Cardiac fibroblast (primary cell): ENCODE measurements around the gene ARFGEF2.

ENCODE experiments used
- DNase-seq, 2 donors: peaks; one replicate each; pipeline versions ENCODE4 v3.0.0 to v3.0.0-alpha.2; 2010; ENCODE audit warnings: low read depth in 2 of 2
- H3K4me3 ChIP-seq, 2 donors: replicated peaks in 1 of 2; 1 replicate in 1 of 2; 2 replicates in 1 of 2; pipeline ENCODE4 v1.5.1; 2011; ENCODE audit warnings: low read depth in 2 of 2, low read length in 2 of 2, mild to moderate bottlenecking in 2 of 2, moderate library complexity in 1 of 2
- CTCF ChIP-seq: IDR thresholded peaks from one replicate; pipeline ENCODE4 v1.5.1; 2011; ENCODE audit warnings: low read depth, mild to moderate bottlenecking, low read length, inconsistent platforms

ARFGEF2 gene

GRCh38 chr20:48919336-48919881, 2.1 kb upstream of the ARFGEF2 start:
- no peak for TF ChIP-seq CTCF
- H3K4me3 ChIP-seq: no peak overlapping the region
- DNase-seq: no peak

- H3K4me3 ChIP-seq: no peak overlapping the region
- TF ChIP-seq CTCF: no peak
- DNase-seq: no peak
Observed at GRCh38 chr20:48919882-48920526, 1.5 kb upstream of the ARFGEF2 start.

GRCh38 chr20:48920527-48921167, 864 bp upstream of the ARFGEF2 start:
- no peak for DNase-seq
- H3K4me3 ChIP-seq: peak overlapping the region; percentile 65 to 94
- no peak for TF ChIP-seq CTCF

GRCh38 chr20:48921883-48922820, 641 bp downstream of the ARFGEF2 start:
- TF ChIP-seq CTCF: no peak
- DNase-seq: peak; percentile 52 to 56
- H3K4me3 ChIP-seq: peak overlapping the region; percentile 77 to 94

- no peak for TF ChIP-seq CTCF
- DNase-seq: peak in 1 of 2 donors; percentile 48
- peak overlapping the region; percentile 18 to 94 for H3K4me3 ChIP-seq
Observed at GRCh38 chr20:48923149-48923718, 1.7 kb downstream of the ARFGEF2 start.

GRCh38 chr20:48924756-48925109, 3.2 kb downstream of the ARFGEF2 start:
- no peak overlapping the region for H3K4me3 ChIP-seq
- no peak for TF ChIP-seq CTCF
- no peak for DNase-seq
